ENCODE data around the gene PRDM16.

- no peak for TF ChIP-seq ESRRA (CRISPR knock-in tag; IDR thresholded peaks at IDR 0.05; ENCODE audit: borderline replicate concordance)
- no peak for TF ChIP-seq E2F1 (CRISPR knock-in tag; IDR thresholded peaks at IDR 0.05)
- no peak for TF ChIP-seq ETV6 (CRISPR knock-in tag; IDR thresholded peaks at IDR 0.05)
- TF ChIP-seq CREM (CRISPR knock-in tag; IDR thresholded peaks at IDR 0.05), result no peak
- no peak; the same call in 1 of the 2 replicates for TF ChIP-seq MAX (CRISPR knock-in tag; IDR thresholded peaks at IDR 0.05)
- TF ChIP-seq NR3C1 (CRISPR knock-in tag; conservative IDR thresholded peaks at IDR 0.05; ENCODE audit: low read depth), result no peak
- peak; percentile 53; the same call in 1 of the 2 replicates for TF ChIP-seq CTCF (IDR thresholded peaks at IDR 0.05)
- no peak for TF ChIP-seq CREB1 (CRISPR knock-in tag; IDR thresholded peaks at IDR 0.05)
- TF ChIP-seq GABPB1 (CRISPR knock-in tag; IDR thresholded peaks at IDR 0.05), result no peak
- no peak for TF ChIP-seq TCF7 (CRISPR knock-in tag; IDR thresholded peaks at IDR 0.05; ENCODE audit: low read depth)
- no peak for TF ChIP-seq HMGXB4 (CRISPR knock-in tag; IDR thresholded peaks at IDR 0.05)
- TF ChIP-seq ATF3 (CRISPR knock-in tag; conservative IDR thresholded peaks at IDR 0.05), result no peak
- 0 out of 2 replicates have a peak, but pooled peaks have one; percentile 21 for TF ChIP-seq SP1 (CRISPR knock-in tag; conservative IDR thresholded peaks at IDR 0.05)
- TF ChIP-seq ZNF423 (CRISPR knock-in tag; IDR thresholded peaks at IDR 0.05), result no peak
Observed at GRCh38 chr1:3483801-3484444, 414.9 kb downstream of the PRDM16 start.
